ENCODE results near the gene SELENOF. TPM values are rescaled to one million over a fixed set of nuclear protein-coding genes. Genes with fewer than 3 reads are reported as not detected.

Gene SELENOF
- total RNA-seq, 1 experiment from 2014 or later = 175 TPM

GRCh38 chr1:86871001-86871400 lies 42.9 kb downstream of the SELENOF start:
- H3K27me3 ChIP-seq (ENCODE audit: insufficient read depth, low read length) = no peaks in the 10 kb centered on the region
- H3K4me3 ChIP-seq (replicated peaks in 1 of 2; ENCODE audit: low read depth in 1 of 2, low read length in 2 of 2) = no peak overlapping the region
- H3K27ac ChIP-seq (ENCODE audit: low read depth, low read length) = no peak overlapping the region
- CTCF ChIA-PET = interaction anchor here (0.6 kb wide), 1 partner anchor 43 kb away, joined by 4 read pairs; the partner anchor contains the start of gene HS2ST1
- intact Hi-C loops (cut with micrococcal nuclease) = no loop called here
- H3K9me3 ChIP-seq (ENCODE audit: control insufficient read depth in 1 of 2, insufficient read depth in 1 of 2, low read depth in 1 of 2, low read length in 2 of 2) = no peaks in the 10 kb centered on the region
- H3K36me3 ChIP-seq (ENCODE audit: control insufficient read depth in 1 of 2, insufficient read depth in 2 of 2, low read length in 2 of 2) = 0 out of 4 replicates have a peak, but pooled peaks cover 0 to 2% of the 10 kb centered on the region in 2 experiments
- H3K4me1 ChIP-seq (ENCODE audit: control insufficient read depth in 1 of 2, insufficient read depth in 2 of 2, low read length in 2 of 2) = no peaks in the 10 kb centered on the region
- RAD21 ChIA-PET (ENCODE audit: low non-redundant PET in 1 of 2, low total read pairs in 2 of 2, uncharacterized antibody in 2 of 2, unreplicated experiment in 2 of 2) = no interaction called here
- H3K79me2 ChIP-seq (ENCODE audit: insufficient read depth, low read length) = peaks cover 20% of the 10 kb centered on the region
- DNase-seq (ENCODE audit: low read depth, low spot score) (no peak), ATAC-seq (no peak)
- H3K9me2 ChIP-seq (ENCODE audit: insufficient read depth) = no peaks in the 10 kb centered on the region
- TF ChIP-seq POLR2A (IDR thresholded peaks at IDR 0.05; ENCODE audit: borderline replicate concordance, extremely low read depth, insufficient read depth, insufficient read length) = no peak
- H2AFZ ChIP-seq (ENCODE audit: low read depth, low read length, poor library complexity, severe bottlenecking) = no peak overlapping the region
- no TSS peak for BruUV-seq (replicated peaks)
- no peak overlapping the region for H3K4me2 ChIP-seq (ENCODE audit: low read length)
- POLR2A ChIA-PET = no interaction called here
- H3K9ac ChIP-seq (ENCODE audit: low read length) = no peak overlapping the region
- peaks cover 9% of the 10 kb centered on the region for H4K20me1 ChIP-seq (ENCODE audit: insufficient read depth)

GRCh38 chr1:86868477-86868876 lies 45.4 kb downstream of the SELENOF start:
- H3K4me2 ChIP-seq (ENCODE audit: low read length) = no peak overlapping the region
- H2AFZ ChIP-seq (ENCODE audit: low read depth, low read length, poor library complexity, severe bottlenecking) = no peak overlapping the region
- peaks cover 9% of the 10 kb centered on the region for H4K20me1 ChIP-seq (ENCODE audit: insufficient read depth)
- no TSS peak for BruUV-seq (replicated peaks)
- no peaks in the 10 kb centered on the region for H3K36me3 ChIP-seq (ENCODE audit: control insufficient read depth in 1 of 2, insufficient read depth in 2 of 2, low read length in 2 of 2)
- CTCF ChIA-PET = no interaction called here
- RAD21 ChIA-PET (ENCODE audit: low non-redundant PET in 1 of 2, low total read pairs in 2 of 2, uncharacterized antibody in 2 of 2, unreplicated experiment in 2 of 2) = no interaction called here
- no peaks in the 10 kb centered on the region for H3K9me2 ChIP-seq (ENCODE audit: insufficient read depth)
- intact Hi-C loops (cut with micrococcal nuclease) = no loop called here
- H3K9ac ChIP-seq (ENCODE audit: low read length) = no peak overlapping the region
- H3K79me2 ChIP-seq (ENCODE audit: insufficient read depth, low read length) = peaks cover 33% of the 10 kb centered on the region
- POLR2A ChIA-PET = no interaction called here
- no peak overlapping the region for H3K27ac ChIP-seq (ENCODE audit: low read depth, low read length)
- DNase-seq (ENCODE audit: low read depth, low spot score) (no peak), ATAC-seq (no peak)
- no peaks in the 10 kb centered on the region for H3K4me1 ChIP-seq (ENCODE audit: control insufficient read depth in 1 of 2, insufficient read depth in 2 of 2, low read length in 2 of 2)
- no peaks in the 10 kb centered on the region for H3K9me3 ChIP-seq (ENCODE audit: control insufficient read depth in 1 of 2, insufficient read depth in 1 of 2, low read depth in 1 of 2, low read length in 2 of 2)
- H3K4me3 ChIP-seq (replicated peaks in 1 of 2; ENCODE audit: low read depth in 1 of 2, low read length in 2 of 2) = no peak overlapping the region
- no peaks in the 10 kb centered on the region for H3K27me3 ChIP-seq (ENCODE audit: insufficient read depth, low read length)
- TF ChIP-seq SRF (IDR thresholded peaks at IDR 0.05; ENCODE audit: low read depth) (no peak), EZH2phosphoT487 (IDR thresholded peaks at IDR 0.05; ENCODE audit: borderline replicate concordance) (no peak), EGR1 (IDR thresholded peaks at IDR 0.05; ENCODE audit: low read depth) (no peak), EZH2 (IDR thresholded peaks at IDR 0.05) (no peak), YY1 (IDR thresholded peaks at IDR 0.05; ENCODE audit: extremely low read depth, insufficient replicate concordance, low read depth, low read length) (no peak), SIN3A (IDR thresholded peaks at IDR 0.05; ENCODE audit: low read depth) (no peak), POLR2A (IDR thresholded peaks at IDR 0.05; ENCODE audit: borderline replicate concordance, extremely low read depth, insufficient read depth, insufficient read length) (no peak), CTCF (IDR thresholded peaks at IDR 0.05 in 2 of 3, conservative IDR thresholded peaks at IDR 0.05 in 1 of 3; ENCODE audit: borderline replicate concordance in 1 of 3, insufficient read depth in 1 of 3, low read depth in 2 of 3, low read length in 2 of 3) (no peak), SP1 (IDR thresholded peaks at IDR 0.05; ENCODE audit: low read depth) (no peak), MAX (IDR thresholded peaks at IDR 0.05) (no peak), JUND (IDR thresholded peaks at IDR 0.05) (no peak), CBX3 (IDR thresholded peaks at IDR 0.05; ENCODE audit: low read depth) (no peak), ZBTB33 (IDR thresholded peaks at IDR 0.05; ENCODE audit: extremely low read depth, insufficient replicate concordance, low read length) (no peak), RAD21 (IDR thresholded peaks at IDR 0.05; ENCODE audit: low read depth) (no peak), TCF7L2 (IDR thresholded peaks at IDR 0.05; ENCODE audit: borderline replicate concordance, extremely low read depth, insufficient read depth, insufficient read length) (no peak), ZNF274 (IDR thresholded peaks at IDR 0.05; ENCODE audit: low read depth, low read length) (no peak), CEBPB (IDR thresholded peaks at IDR 0.05; ENCODE audit: low read depth) (no peak), ATF3 (IDR thresholded peaks at IDR 0.05) (no peak)
